Right atrium auricular region (tissue), 2 donors: ENCODE data around the gene MCOLN2. TPM values are rescaled to one million over a fixed set of nuclear protein-coding genes. Genes with fewer than 3 reads are reported as not detected.

Source experiments
- DNase-seq: peaks from one replicate; pipeline ENCODE4 v3.0.0-alpha.2; 2019; ENCODE audit warnings: low spot score
- H3K27ac ChIP-seq, 2 donors: fragments of 200-600 bp; sonication (generic); 1 replicate in 1 of 2; 2 replicates in 1 of 2; pipeline ENCODE4 v1.5.1; 2016 to 2019
- H3K27me3 ChIP-seq, 2 donors: fragments of 200-600 bp; sonication (generic); one replicate each; pipeline versions ENCODE4 v1.5.1 to v1.6.0; 2017 to 2019
- H3K36me3 ChIP-seq: fragments of 200-600 bp; sonication (generic); one replicate; pipeline ENCODE4 v1.5.1; 2016
- H3K4me1 ChIP-seq, 2 donors: fragments of 200-600 bp; sonication (generic); one replicate each; pipeline versions ENCODE4 v1.5.1 to v1.6.0; 2017 to 2019
- H3K4me3 ChIP-seq, 2 donors: fragments of 200-600 bp; sonication (generic); 1 replicate in 1 of 2; 2 replicates in 1 of 2; pipeline ENCODE4 v1.5.1; 2017 to 2019; ENCODE audit warnings: mild to moderate bottlenecking in 1 of 2, moderate library complexity in 1 of 2
- H3K9me3 ChIP-seq, 2 donors: fragments of 200-600 bp; sonication (generic); one replicate each; pipeline ENCODE4 v1.5.1; 2019
- total RNA-seq, 2 donors: library from RNA; depleted of rRNA; stranded (reverse); fragments of >200 nt; gene quantifications; one replicate each; pipeline ENCODE4 v1.1.0, GENCODE V29; 2016
- TF ChIP-seq, protein P1 (sequence below), 2 donors: fragments of 200-600 bp; sonication (generic); IDR thresholded peaks; one replicate each; pipeline ENCODE4 v1.5.1; 2019; ENCODE audit warnings: antibody characterized with exemption in 2 of 2

MCOLN2 gene
- total RNA-seq, 2 donors from 2014 or later, result 0.90 TPM; not detected in 1

GRCh38 chr1:84968865-84969264, 28.0 kb downstream of the MCOLN2 start:
- Histone ChIP-seq H3K27ac (no peak overlapping the region), H3K4me3 (no peak overlapping the region), H3K36me3 (no peaks in the 10 kb centered on the region), H3K4me1 (no peaks in the 10 kb centered on the region), H3K9me3 (no peaks in the 10 kb centered on the region), H3K27me3 (no peaks in the 10 kb centered on the region)
- DNase-seq, result no peak
- TF ChIP-seq, protein P1, sequence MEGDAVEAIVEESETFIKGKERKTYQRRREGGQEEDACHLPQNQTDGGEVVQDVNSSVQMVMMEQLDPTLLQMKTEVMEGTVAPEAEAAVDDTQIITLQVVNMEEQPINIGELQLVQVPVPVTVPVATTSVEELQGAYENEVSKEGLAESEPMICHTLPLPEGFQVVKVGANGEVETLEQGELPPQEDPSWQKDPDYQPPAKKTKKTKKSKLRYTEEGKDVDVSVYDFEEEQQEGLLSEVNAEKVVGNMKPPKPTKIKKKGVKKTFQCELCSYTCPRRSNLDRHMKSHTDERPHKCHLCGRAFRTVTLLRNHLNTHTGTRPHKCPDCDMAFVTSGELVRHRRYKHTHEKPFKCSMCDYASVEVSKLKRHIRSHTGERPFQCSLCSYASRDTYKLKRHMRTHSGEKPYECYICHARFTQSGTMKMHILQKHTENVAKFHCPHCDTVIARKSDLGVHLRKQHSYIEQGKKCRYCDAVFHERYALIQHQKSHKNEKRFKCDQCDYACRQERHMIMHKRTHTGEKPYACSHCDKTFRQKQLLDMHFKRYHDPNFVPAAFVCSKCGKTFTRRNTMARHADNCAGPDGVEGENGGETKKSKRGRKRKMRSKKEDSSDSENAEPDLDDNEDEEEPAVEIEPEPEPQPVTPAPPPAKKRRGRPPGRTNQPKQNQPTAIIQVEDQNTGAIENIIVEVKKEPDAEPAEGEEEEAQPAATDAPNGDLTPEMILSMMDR (IDR thresholded peaks at IDR 0.05), result no peak

DNA sequence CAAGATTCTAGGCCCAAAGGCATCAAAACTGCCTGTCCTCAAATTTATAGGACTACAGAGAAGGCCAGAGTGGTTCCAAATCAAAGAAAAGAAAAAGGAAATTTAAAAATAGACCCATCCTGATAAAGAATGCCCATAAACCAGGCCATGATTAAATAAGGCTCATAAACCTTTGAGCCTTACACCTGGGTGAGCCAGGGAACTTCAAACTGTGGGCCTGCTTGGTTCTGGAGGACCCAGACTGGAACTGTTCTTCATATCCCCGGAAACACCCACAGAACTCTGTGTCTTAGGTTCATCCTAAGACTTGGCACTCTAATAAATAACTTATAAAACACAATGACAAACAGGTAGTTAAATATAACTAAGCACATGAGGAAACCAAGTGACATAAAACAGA, 28.8 kb downstream of the MCOLN2 start:
- TF ChIP-seq, protein P1 (IDR thresholded peaks at IDR 0.05), result no peak

DNA sequence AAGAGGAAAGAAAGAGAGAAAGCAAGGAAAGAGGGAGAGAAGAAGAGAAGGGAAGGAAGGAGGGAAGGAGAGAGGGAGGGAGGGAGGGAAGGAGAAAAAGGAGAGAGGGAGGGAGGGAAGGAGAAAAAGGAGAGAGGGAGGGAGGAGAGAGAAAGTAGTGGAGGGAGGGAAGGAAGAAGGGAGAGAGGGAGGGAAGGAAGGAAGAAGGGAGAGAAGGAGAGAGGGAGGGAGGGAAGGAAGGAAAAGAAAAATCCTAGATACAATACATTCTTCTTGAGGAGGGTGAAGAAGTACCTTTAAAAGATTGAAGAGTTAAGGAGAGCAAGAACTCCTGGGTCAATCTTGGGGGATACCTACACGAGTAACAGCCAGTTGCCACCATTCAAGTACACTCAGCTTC, 29.2 kb downstream of the MCOLN2 start:
- no peak overlapping the region for H3K27ac ChIP-seq
- TF ChIP-seq, protein P1 (IDR thresholded peaks at IDR 0.05), result no peak
- no peaks in the 10 kb centered on the region for H3K4me1 ChIP-seq
- no peak for DNase-seq
- no peaks in the 10 kb centered on the region for H3K9me3 ChIP-seq
- no peaks in the 10 kb centered on the region for H3K36me3 ChIP-seq
- no peak overlapping the region for H3K4me3 ChIP-seq
- no peaks in the 10 kb centered on the region for H3K27me3 ChIP-seq

More for the DNA sequence above, 28.8 kb downstream of the MCOLN2 start:
- H3K4me1 ChIP-seq, result no peaks in the 10 kb centered on the region
- H3K36me3 ChIP-seq, result no peaks in the 10 kb centered on the region
- no peak overlapping the region for H3K27ac ChIP-seq
- no peak for DNase-seq
- H3K9me3 ChIP-seq, result no peaks in the 10 kb centered on the region
- no peaks in the 10 kb centered on the region for H3K27me3 ChIP-seq
- H3K4me3 ChIP-seq, result no peak overlapping the region

DNA sequence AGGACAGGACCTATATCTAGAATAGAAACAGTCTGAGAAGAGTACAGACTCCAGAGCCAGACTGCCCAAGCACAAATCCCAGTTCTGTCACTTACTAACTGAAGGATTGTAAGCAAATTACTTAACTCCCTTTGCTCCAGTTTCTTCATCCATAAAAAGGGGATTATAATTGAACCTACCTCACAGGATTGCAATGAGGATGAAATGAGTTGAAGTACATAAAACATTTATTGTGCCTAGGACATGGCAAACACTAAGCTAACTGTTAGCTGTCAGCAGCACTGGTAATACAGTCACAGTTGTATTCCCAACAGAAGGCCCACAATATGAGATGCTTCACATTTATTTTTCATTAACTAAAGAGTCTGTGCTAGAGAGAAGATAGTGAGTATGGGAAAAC, 33.9 kb downstream of the MCOLN2 start:
- no peaks in the 10 kb centered on the region for H3K27me3 ChIP-seq
- no peak overlapping the region for H3K27ac ChIP-seq
- H3K4me3 ChIP-seq, result no peak overlapping the region
- no peaks in the 10 kb centered on the region for H3K36me3 ChIP-seq
- TF ChIP-seq, protein P1 (IDR thresholded peaks at IDR 0.05), result no peak
- H3K4me1 ChIP-seq, result peaks cover 0 to 4% of the 10 kb centered on the region in 2 donors
- DNase-seq, result no peak
- H3K9me3 ChIP-seq, result no peaks in the 10 kb centered on the region

- H3K27me3 ChIP-seq, result no peaks in the 10 kb centered on the region
- H3K4me1 ChIP-seq, result peaks cover 0 to 4% of the 10 kb centered on the region in 2 donors
- TF ChIP-seq, protein P1 (IDR thresholded peaks at IDR 0.05), result no peak
- H3K4me3 ChIP-seq, result no peak overlapping the region
- no peaks in the 10 kb centered on the region for H3K9me3 ChIP-seq
- no peak for DNase-seq
- H3K27ac ChIP-seq, result no peak overlapping the region
- no peaks in the 10 kb centered on the region for H3K36me3 ChIP-seq
Observed at GRCh38 chr1:84961316-84961715, 35.6 kb downstream of the MCOLN2 start.

DNA sequence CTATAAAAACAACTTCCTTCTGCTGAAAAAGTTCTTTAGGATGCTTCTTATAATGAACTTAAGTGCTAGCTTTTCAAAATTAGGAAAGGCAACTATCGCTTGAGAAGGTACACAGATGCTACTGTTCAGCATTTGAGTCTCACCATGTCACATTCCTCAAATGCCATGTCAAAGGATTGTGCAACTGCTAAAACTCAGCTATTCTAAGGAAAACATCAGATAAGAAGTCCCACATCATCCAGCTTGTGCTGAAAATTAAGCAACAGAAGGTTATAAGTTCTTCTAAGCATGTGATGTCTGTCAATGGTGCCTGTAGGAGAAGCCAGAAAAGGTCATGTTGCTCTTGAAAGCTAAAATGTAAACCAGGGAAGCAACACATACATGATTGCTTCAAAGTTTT, 36.5 kb downstream of the MCOLN2 start:
- no peak overlapping the region for H3K4me3 ChIP-seq
- H3K27me3 ChIP-seq, result no peaks in the 10 kb centered on the region
- H3K4me1 ChIP-seq, result peaks cover 0 to 4% of the 10 kb centered on the region in 2 donors
- TF ChIP-seq, protein P1 (IDR thresholded peaks at IDR 0.05), result no peak
- no peaks in the 10 kb centered on the region for H3K36me3 ChIP-seq
- peak overlapping the region in 1 of 2 donors; percentile 11 for H3K27ac ChIP-seq
- DNase-seq, result no peak
- H3K9me3 ChIP-seq, result no peaks in the 10 kb centered on the region
